Mononuclear cell (primary cell): ENCODE results near the gene NDRG2. TPM values are rescaled to one million over a fixed set of nuclear protein-coding genes. Genes with fewer than 3 reads are reported as not detected.

Source experiments
- H3K27me3 ChIP-seq: 2 replicates; pipeline ENCODE4 v1.6.0; 2011; ENCODE audit warnings: low read length, control low read depth; ENCODE audit not compliant: insufficient read depth
- H3K4me1 ChIP-seq: 2 replicates; pipeline ENCODE4 v1.5.1; 2011; ENCODE audit warnings: mild to moderate bottlenecking, low read length, control low read depth; ENCODE audit not compliant: insufficient read depth
- H3K4me3 ChIP-seq: 2 replicates; pipeline ENCODE4 v1.5.1; 2011; ENCODE audit warnings: mild to moderate bottlenecking, low read length, moderate library complexity
- H3K9me3 ChIP-seq: 2 replicates; pipeline ENCODE4 v1.5.1; 2011; ENCODE audit warnings: low read depth, mild to moderate bottlenecking, control low read depth, low read length
- total RNA-seq: library from RNA; depleted of rRNA; stranded (reverse); fragments of >200 nt; gene quantifications from one replicate; pipeline ENCODE4 v1.2.3, GENCODE V29; 2012

NDRG2 gene
- total RNA-seq, 1 donor = 9.7 TPM

DNA sequence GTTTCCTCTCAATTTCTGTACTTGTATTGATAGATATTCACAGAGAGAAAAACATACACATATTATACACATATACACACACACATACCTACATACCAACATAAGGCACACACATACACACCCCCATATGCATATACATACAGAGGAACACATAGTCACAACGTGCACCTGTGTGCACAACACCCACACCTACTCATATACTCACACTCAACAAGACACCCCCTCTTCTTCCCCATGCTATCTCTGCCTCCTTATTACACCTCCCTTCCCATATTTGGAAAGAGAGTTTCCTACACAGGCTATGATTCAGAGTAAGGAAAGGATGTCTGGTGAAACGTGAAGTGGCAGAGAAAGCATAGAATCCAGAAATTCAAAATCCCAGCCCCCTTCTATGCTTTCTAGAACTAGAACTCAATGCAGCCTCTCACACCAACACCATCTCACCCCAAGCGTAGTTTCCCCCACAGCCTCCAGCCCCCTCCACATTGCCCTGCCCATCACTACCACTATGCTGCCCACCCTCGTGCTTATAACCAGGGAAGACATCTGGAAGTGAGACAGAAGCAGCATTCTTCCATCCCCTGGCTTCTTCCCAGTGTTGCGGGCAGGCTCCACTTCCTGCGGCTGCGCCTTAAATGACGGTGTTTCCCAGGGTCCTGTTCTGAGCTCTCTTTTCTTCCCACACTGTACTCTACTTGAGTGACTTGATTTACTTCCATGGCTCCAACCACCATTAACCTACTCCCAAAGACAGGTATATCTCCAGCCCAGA, 35.2 kb upstream of the NDRG2 start:
- H3K27me3 ChIP-seq = peaks cover 7% of the 10 kb centered on the region
- no peak overlapping the region for H3K4me3 ChIP-seq
- H3K9me3 ChIP-seq = no peaks in the 10 kb centered on the region
- H3K4me1 ChIP-seq = no peaks in the 10 kb centered on the region

DNA sequence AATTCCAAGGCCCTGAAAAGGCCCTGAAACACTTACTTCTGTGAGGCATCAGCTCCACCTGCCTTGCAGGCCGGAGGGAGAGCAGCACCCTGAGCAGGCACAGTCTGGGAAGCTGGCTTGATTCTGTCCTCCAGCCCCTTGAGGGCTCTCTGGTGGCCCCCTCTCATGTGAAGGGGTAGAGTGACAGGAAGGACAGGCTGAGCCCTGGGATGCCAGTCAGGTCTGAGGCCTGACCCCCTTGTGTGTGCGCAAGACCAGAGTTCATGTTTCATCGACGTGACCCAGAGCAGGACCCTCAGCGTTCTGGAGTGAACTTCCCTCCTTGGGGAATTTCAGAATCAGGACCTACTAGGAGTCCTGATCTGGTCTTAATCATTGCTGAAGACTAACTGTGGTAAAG, 34.0 kb upstream of the NDRG2 start:
- H3K4me3 ChIP-seq = no peak overlapping the region
- H3K9me3 ChIP-seq = no peaks in the 10 kb centered on the region
- H3K4me1 ChIP-seq = no peaks in the 10 kb centered on the region
- peaks cover 7% of the 10 kb centered on the region for H3K27me3 ChIP-seq

DNA sequence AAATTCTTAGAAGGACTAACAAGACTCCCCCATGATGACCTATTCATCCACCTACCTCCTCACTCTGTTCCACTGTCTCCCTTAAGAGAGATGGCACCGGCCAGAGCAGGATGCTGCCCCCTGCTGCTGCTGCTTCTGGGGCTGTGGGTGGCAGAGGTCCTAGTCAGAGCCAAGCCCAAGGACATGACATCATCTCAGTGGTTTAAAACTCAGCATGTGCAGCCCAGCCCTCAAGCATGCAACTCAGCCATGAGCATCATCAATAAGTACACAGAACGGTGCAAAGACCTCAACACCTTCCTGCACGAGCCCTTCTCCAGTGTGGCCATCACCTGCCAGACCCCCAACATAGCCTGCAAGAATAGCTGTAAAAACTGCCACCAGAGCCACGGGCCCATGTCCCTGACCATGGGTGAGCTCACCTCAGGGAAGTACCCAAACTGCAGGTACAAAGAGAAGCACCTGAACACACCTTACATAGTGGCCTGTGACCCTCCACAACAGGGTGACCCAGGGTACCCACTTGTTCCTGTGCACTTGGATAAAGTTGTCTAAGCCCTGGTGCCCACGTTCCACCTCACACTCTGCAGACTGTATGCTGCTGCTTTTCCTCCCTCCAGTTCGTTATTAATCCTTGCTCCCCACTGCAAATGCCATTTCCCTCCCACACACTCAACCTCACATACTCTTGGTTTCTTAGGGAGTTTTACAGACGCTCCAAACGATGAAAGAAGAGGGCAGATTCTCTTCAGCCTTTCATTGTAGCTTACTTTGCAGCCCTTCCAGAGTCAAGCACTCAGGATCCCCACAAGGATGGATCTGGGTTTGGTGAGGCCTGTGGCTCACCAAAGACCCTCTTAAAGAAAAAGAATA, 33.2 kb upstream of the NDRG2 start, which contains the start of gene RNASE8:
RNASE8 (plus strand) TSS at position 20 of the 873 bp plus-strand sequence; CDS start at position 91, 71 bp downstream.
- no peaks in the 10 kb centered on the region for H3K9me3 ChIP-seq
- H3K27me3 ChIP-seq = peaks cover 3% of the 10 kb centered on the region
- H3K4me1 ChIP-seq = no peaks in the 10 kb centered on the region
- no peak within 1 kb of the TSS for H3K4me3 ChIP-seq

GRCh38 chr14:21056520-21057163, 31.8 kb upstream of the NDRG2 start:
- Histone ChIP-seq H3K27me3 (no peaks in the 10 kb centered on the region), H3K4me3 (no peak overlapping the region), H3K4me1 (no peaks in the 10 kb centered on the region), H3K9me3 (no peaks in the 10 kb centered on the region)

DNA sequence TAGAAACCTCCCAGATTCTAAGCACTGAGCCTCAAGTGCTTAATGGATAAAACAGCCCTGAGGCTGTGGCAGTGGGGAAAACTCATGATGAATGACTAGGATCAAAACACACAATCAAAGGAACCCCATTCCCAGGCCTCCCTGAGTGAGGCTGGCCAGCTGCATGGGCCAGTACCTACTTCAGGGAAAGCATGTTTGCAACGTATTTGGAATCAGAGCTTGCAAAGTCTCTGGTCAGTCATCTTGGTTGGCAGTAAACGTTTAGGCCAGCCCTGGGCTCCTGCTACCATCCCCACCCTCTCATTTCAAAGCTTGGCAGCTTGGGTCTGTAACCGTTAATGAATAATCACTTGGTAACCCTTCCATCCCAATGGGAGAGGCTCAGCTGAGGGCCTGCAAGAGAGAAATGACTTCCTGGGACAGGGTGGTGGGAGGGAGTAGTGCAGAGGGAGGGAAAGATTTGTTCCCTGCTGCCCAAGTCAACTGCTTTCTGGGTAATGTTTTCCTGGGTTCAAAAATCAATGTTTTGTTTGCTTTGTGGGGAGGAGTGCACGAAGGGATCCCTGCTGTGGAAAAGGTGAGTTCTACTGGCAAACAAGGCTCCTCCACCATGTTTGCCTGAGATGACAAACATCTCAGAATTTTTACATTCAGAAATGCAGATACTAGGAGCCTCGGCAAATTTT, 30.7 kb upstream of the NDRG2 start:
- H3K4me3 ChIP-seq = no peak overlapping the region
- no peaks in the 10 kb centered on the region for H3K4me1 ChIP-seq
- H3K27me3 ChIP-seq = no peaks in the 10 kb centered on the region
- H3K9me3 ChIP-seq = no peaks in the 10 kb centered on the region

DNA sequence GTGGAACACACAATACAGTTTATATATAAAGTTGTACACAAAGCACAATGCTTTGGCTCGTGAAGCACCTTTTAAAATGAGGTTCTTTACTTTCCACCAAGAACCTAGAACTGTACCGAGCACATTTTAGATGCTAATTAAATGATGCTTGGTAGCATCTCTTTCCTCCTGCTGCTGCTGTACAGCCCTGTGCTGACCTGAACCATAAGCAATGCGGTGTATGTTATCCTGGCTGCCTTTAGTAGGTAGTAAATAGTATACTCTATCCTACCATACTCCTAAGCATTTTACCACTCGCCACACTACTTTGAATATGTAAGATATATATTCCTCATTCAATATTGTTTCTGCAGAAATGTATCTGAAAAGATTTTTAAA, 29.9 kb upstream of the NDRG2 start:
- no peaks in the 10 kb centered on the region for H3K9me3 ChIP-seq
- no peaks in the 10 kb centered on the region for H3K4me1 ChIP-seq
- H3K4me3 ChIP-seq = no peak overlapping the region
- H3K27me3 ChIP-seq = no peaks in the 10 kb centered on the region

GRCh38 chr14:21054123-21054767, 29.4 kb upstream of the NDRG2 start:
- H3K27me3 ChIP-seq = no peaks in the 10 kb centered on the region
- no peak overlapping the region for H3K4me3 ChIP-seq
- H3K9me3 ChIP-seq = no peaks in the 10 kb centered on the region
- no peaks in the 10 kb centered on the region for H3K4me1 ChIP-seq

- Histone ChIP-seq H3K4me3 (no peak overlapping the region), H3K27me3 (no peaks in the 10 kb centered on the region)
These were observed 28.6 kb upstream of the NDRG2 start for GRCh38 chr14:21053184-21054122.

GRCh38 chr14:21050597-21050996, 25.7 kb upstream of the NDRG2 start:
- no peaks in the 10 kb centered on the region for H3K9me3 ChIP-seq
- H3K4me3 ChIP-seq = no peak overlapping the region
- no peaks in the 10 kb centered on the region for H3K4me1 ChIP-seq
- H3K27me3 ChIP-seq = no peaks in the 10 kb centered on the region

More at GRCh38 chr14:21053184-21054122, 28.6 kb upstream of the NDRG2 start:
- no peaks in the 10 kb centered on the region for H3K9me3 ChIP-seq
- H3K4me1 ChIP-seq = no peaks in the 10 kb centered on the region

- Histone ChIP-seq H3K9me3 (no peaks in the 10 kb centered on the region), H3K4me1 (no peaks in the 10 kb centered on the region), H3K27me3 (no peaks in the 10 kb centered on the region), H3K4me3 (no peak overlapping the region)
These were observed 24.4 kb upstream of the NDRG2 start for GRCh38 chr14:21049271-21049673.

DNA sequence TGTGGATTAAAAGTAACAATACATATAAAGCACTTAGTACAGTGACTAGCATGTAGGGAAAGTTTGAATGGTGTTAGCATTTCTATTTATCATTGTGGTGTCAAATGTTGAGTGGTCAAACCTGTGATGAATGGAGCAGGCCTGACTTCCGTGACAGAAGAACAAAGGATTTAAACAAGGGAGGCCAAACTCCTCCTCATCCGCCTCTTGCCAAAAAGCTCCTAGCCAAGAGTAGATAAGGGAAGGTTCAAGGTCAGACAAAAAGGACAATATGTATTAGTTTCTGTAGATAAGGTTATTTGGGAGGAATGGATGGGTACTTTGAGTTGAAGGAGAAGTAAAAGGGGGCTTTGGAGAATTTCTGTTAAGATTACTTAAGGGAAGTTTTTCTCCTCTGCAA, 23.8 kb upstream of the NDRG2 start:
- Histone ChIP-seq H3K4me3 (no peak overlapping the region), H3K9me3 (no peaks in the 10 kb centered on the region), H3K4me1 (no peaks in the 10 kb centered on the region), H3K27me3 (no peaks in the 10 kb centered on the region)

GRCh38 chr14:21047378-21047781, 22.5 kb upstream of the NDRG2 start:
- no peaks in the 10 kb centered on the region for H3K27me3 ChIP-seq
- H3K4me3 ChIP-seq = no peak overlapping the region
- no peaks in the 10 kb centered on the region for H3K4me1 ChIP-seq
- H3K9me3 ChIP-seq = no peaks in the 10 kb centered on the region

GRCh38 chr14:21043974-21044618, 19.2 kb upstream of the NDRG2 start:
- Histone ChIP-seq H3K4me1 (no peaks in the 10 kb centered on the region), H3K9me3 (no peaks in the 10 kb centered on the region), H3K4me3 (no peak overlapping the region), H3K27me3 (no peaks in the 10 kb centered on the region)
